ENCODE results near the gene GLRA3. TPM values are rescaled to one million over a fixed set of nuclear protein-coding genes. Genes with fewer than 3 reads are reported as not detected.

Gene GLRA3
- total and polyA plus RNA-seq, 2 of the 8 experiments (the other 6 are each of a cell fraction or from before 2014, with no cell fraction given) = 0.02 TPM; not detected in 1

- TF ChIP-seq CTCF (IDR thresholded peaks at IDR 0.05; ENCODE audit: control extremely low read depth in 1 of 3, insufficient read depth in 1 of 3, low read depth in 1 of 3, low read length in 3 of 3) = no peak
- no peak for TF ChIP-seq SP2 (IDR thresholded peaks at IDR 0.05; ENCODE audit: low read length)
- no peak for TF ChIP-seq CREB1 (IDR thresholded peaks at IDR 0.05)
- no peak for TF ChIP-seq GABPA (IDR thresholded peaks at IDR 0.05; ENCODE audit: borderline replicate concordance, insufficient read depth, low read length)
- TF ChIP-seq GTF2F1 (IDR thresholded peaks at IDR 0.05; ENCODE audit: borderline replicate concordance, low read depth, low read length) = no peak
- TF ChIP-seq SIX5 (IDR thresholded peaks at IDR 0.05; ENCODE audit: low read depth, low read length) = no peak
- TF ChIP-seq SRF (IDR thresholded peaks at IDR 0.05; ENCODE audit: low read depth, low read length) = no peak
Measured at GRCh38 chr4:174613979-174614378, 215.1 kb downstream of the GLRA3 start (continued).

Data from H1 (cell line).